ENCODE data around the gene TBX10.

Gene TBX10

GRCh38 chr11:67612751-67613150 is 26.8 kb downstream of the TBX10 start:
- Histone ChIP-seq H3K4me1 (ENCODE audit: control insufficient read depth in 2 of 2, insufficient read depth in 1 of 2, low read depth in 1 of 2, low read length in 2 of 2) (peaks cover 9 to 25% of the 10 kb centered on the region in 2 donors), H3K9ac (ENCODE audit: low read depth, low read length, poor library complexity) (no peak overlapping the region), H2BK120ac (ENCODE audit: low read depth, low read length) (no peak overlapping the region), H2BK12ac (ENCODE audit: low read length) (no peak overlapping the region), H3K27ac (replicated peaks; ENCODE audit: low read length) (no peak overlapping the region), H3K36me3 (replicated peaks in 1 of 2; ENCODE audit: control insufficient read depth in 2 of 2, insufficient read depth in 2 of 2, low read length in 2 of 2) (peaks cover 16 to 48% of the 10 kb centered on the region in 2 donors), H2BK5ac (ENCODE audit: low read length) (no peak overlapping the region), H3K9me3 (replicated peaks in 1 of 2; ENCODE audit: control insufficient read depth in 2 of 2, insufficient read depth in 1 of 2, low read depth in 1 of 2, low read length in 2 of 2) (peaks cover 0 to 4% of the 10 kb centered on the region in 2 donors), H2BK15ac (ENCODE audit: low read length) (no peak overlapping the region), H3K4me2 (ENCODE audit: insufficient read depth, low read length, poor library complexity, severe bottlenecking) (no peak overlapping the region), H4K91ac (ENCODE audit: low read depth, low read length, poor library complexity) (no peak overlapping the region), H3K27me3 (ENCODE audit: control insufficient read depth in 3 of 3, insufficient read depth in 3 of 3, low read depth in 1 of 3, low read length in 3 of 3) (peaks cover 0 to 9% (median 0%) of the 10 kb centered on the region in 3 experiments), H2AFZ (ENCODE audit: low read length) (no peak overlapping the region), H3K18ac (ENCODE audit: low read length) (no peak overlapping the region), H3K4me3 (ENCODE audit: low read length in 2 of 2) (no peak overlapping the region), H3K4ac (ENCODE audit: low read length) (no peak overlapping the region), H2AK5ac (ENCODE audit: low read depth, low read length) (no peak overlapping the region), H3K23ac (ENCODE audit: low read depth, low read length, poor library complexity) (no peak overlapping the region), H3K14ac (ENCODE audit: low read length) (no peak overlapping the region), H3K79me1 (ENCODE audit: low read depth, low read length) (peaks cover 2% of the 10 kb centered on the region), H4K8ac (ENCODE audit: low read depth, low read length) (no peak overlapping the region)
- DNase-seq (ENCODE audit: low spot score), result no peak
- no CpG with 5 or more reads among the region's 13 CpGs for WGBS, 2 donors (ENCODE audit: extremely low coverage in 2 of 2, insufficient read length in 2 of 2, insufficient replicate concordance in 1 of 2)

- WGBS, 2 donors (ENCODE audit: extremely low coverage in 2 of 2, insufficient read length in 2 of 2, insufficient replicate concordance in 1 of 2), result no CpG with 5 or more reads among the region's 37 CpGs
- H3K9ac ChIP-seq (ENCODE audit: low read depth, low read length, poor library complexity), result no peak overlapping the region
- no peak overlapping the region for H2BK12ac ChIP-seq (ENCODE audit: low read length)
These were observed 27.6 kb downstream of the TBX10 start for GRCh38 chr11:67611704-67612587.

GRCh38 chr11:67611165-67611564 is 28.4 kb downstream of the TBX10 start:
- H2AFZ ChIP-seq (ENCODE audit: low read length), result no peak overlapping the region
- H2BK15ac ChIP-seq (ENCODE audit: low read length), result no peak overlapping the region
- no peak for DNase-seq (ENCODE audit: low spot score)
- peaks cover 6 to 20% of the 10 kb centered on the region in 2 donors for H3K4me1 ChIP-seq (ENCODE audit: control insufficient read depth in 2 of 2, insufficient read depth in 1 of 2, low read depth in 1 of 2, low read length in 2 of 2)
- no peak overlapping the region for H2AK5ac ChIP-seq (ENCODE audit: low read depth, low read length)
- H3K9me3 ChIP-seq (replicated peaks in 1 of 2; ENCODE audit: control insufficient read depth in 2 of 2, insufficient read depth in 1 of 2, low read depth in 1 of 2, low read length in 2 of 2), result peaks cover 0 to 2% of the 10 kb centered on the region in 2 donors
- H4K8ac ChIP-seq (ENCODE audit: low read depth, low read length), result no peak overlapping the region
- no peak overlapping the region for H2BK12ac ChIP-seq (ENCODE audit: low read length)
- H4K91ac ChIP-seq (ENCODE audit: low read depth, low read length, poor library complexity), result no peak overlapping the region
- peaks cover 16 to 48% of the 10 kb centered on the region in 2 donors for H3K36me3 ChIP-seq (replicated peaks in 1 of 2; ENCODE audit: control insufficient read depth in 2 of 2, insufficient read depth in 2 of 2, low read length in 2 of 2)
- H3K27ac ChIP-seq (replicated peaks; ENCODE audit: low read length), result no peak overlapping the region
- H2BK120ac ChIP-seq (ENCODE audit: low read depth, low read length), result no peak overlapping the region
- H3K4me3 ChIP-seq (ENCODE audit: low read length in 2 of 2), result no peak overlapping the region
- H3K79me1 ChIP-seq (ENCODE audit: low read depth, low read length), result peaks cover 5% of the 10 kb centered on the region
- no peak overlapping the region for H3K23ac ChIP-seq (ENCODE audit: low read depth, low read length, poor library complexity)
- H3K14ac ChIP-seq (ENCODE audit: low read length), result no peak overlapping the region
- WGBS, 2 donors (ENCODE audit: extremely low coverage in 2 of 2, insufficient read length in 2 of 2, insufficient replicate concordance in 1 of 2), result no CpG with 5 or more reads among the region's 14 CpGs
- no peak overlapping the region for H3K4me2 ChIP-seq (ENCODE audit: insufficient read depth, low read length, poor library complexity, severe bottlenecking)
- H3K27me3 ChIP-seq (ENCODE audit: control insufficient read depth in 3 of 3, insufficient read depth in 3 of 3, low read depth in 1 of 3, low read length in 3 of 3), result peaks cover 0 to 5% (median 0%) of the 10 kb centered on the region in 3 experiments
- no peak overlapping the region for H3K4ac ChIP-seq (ENCODE audit: low read length)
- H2BK5ac ChIP-seq (ENCODE audit: low read length), result peak overlapping the region; percentile 44
- peak overlapping the region; percentile 12 for H3K9ac ChIP-seq (ENCODE audit: low read depth, low read length, poor library complexity)
- no peak overlapping the region for H3K18ac ChIP-seq (ENCODE audit: low read length)

More at GRCh38 chr11:67611704-67612587, 27.6 kb downstream of the TBX10 start:
- no peak for DNase-seq (ENCODE audit: low spot score)
- Histone ChIP-seq H3K9me3 (replicated peaks in 1 of 2; ENCODE audit: control insufficient read depth in 2 of 2, insufficient read depth in 1 of 2, low read depth in 1 of 2, low read length in 2 of 2) (peaks cover 0 to 4% of the 10 kb centered on the region in 2 donors), H2BK120ac (ENCODE audit: low read depth, low read length) (no peak overlapping the region), H3K18ac (ENCODE audit: low read length) (no peak overlapping the region), H3K79me1 (ENCODE audit: low read depth, low read length) (peaks cover 5% of the 10 kb centered on the region), H4K8ac (ENCODE audit: low read depth, low read length) (peak overlapping the region; percentile 29), H3K4me3 (ENCODE audit: low read length in 2 of 2) (no peak overlapping the region), H3K4me1 (ENCODE audit: control insufficient read depth in 2 of 2, insufficient read depth in 1 of 2, low read depth in 1 of 2, low read length in 2 of 2) (peaks cover 8 to 25% of the 10 kb centered on the region in 2 donors), H3K36me3 (replicated peaks in 1 of 2; ENCODE audit: control insufficient read depth in 2 of 2, insufficient read depth in 2 of 2, low read length in 2 of 2) (peaks cover 16 to 48% of the 10 kb centered on the region in 2 donors), H3K4ac (ENCODE audit: low read length) (no peak overlapping the region), H2AK5ac (ENCODE audit: low read depth, low read length) (no peak overlapping the region), H3K27ac (replicated peaks; ENCODE audit: low read length) (no peak overlapping the region), H2BK15ac (ENCODE audit: low read length) (no peak overlapping the region), H2AFZ (ENCODE audit: low read length) (no peak overlapping the region), H3K14ac (ENCODE audit: low read length) (no peak overlapping the region), H3K27me3 (ENCODE audit: control insufficient read depth in 3 of 3, insufficient read depth in 3 of 3, low read depth in 1 of 3, low read length in 3 of 3) (peaks cover 0 to 9% (median 0%) of the 10 kb centered on the region in 3 experiments), H4K91ac (ENCODE audit: low read depth, low read length, poor library complexity) (no peak overlapping the region), H3K23ac (ENCODE audit: low read depth, low read length, poor library complexity) (no peak overlapping the region), H3K4me2 (ENCODE audit: insufficient read depth, low read length, poor library complexity, severe bottlenecking) (no peak overlapping the region), H2BK5ac (ENCODE audit: low read length) (peak overlapping the region; percentile 44)

GRCh38 chr11:67610302-67610868 is 29.2 kb downstream of the TBX10 start:
- no peak overlapping the region for H3K4ac ChIP-seq (ENCODE audit: low read length)
- H3K23ac ChIP-seq (ENCODE audit: low read depth, low read length, poor library complexity), result no peak overlapping the region
- H4K8ac ChIP-seq (ENCODE audit: low read depth, low read length), result no peak overlapping the region
- H3K27ac ChIP-seq (replicated peaks; ENCODE audit: low read length), result no peak overlapping the region
- H4K91ac ChIP-seq (ENCODE audit: low read depth, low read length, poor library complexity), result no peak overlapping the region
- no peak overlapping the region for H2BK120ac ChIP-seq (ENCODE audit: low read depth, low read length)
- no peak overlapping the region for H3K4me3 ChIP-seq (ENCODE audit: low read length in 2 of 2)
- no peak overlapping the region for H2BK5ac ChIP-seq (ENCODE audit: low read length)
- no CpG with 5 or more reads among the region's 15 CpGs for WGBS, 2 donors (ENCODE audit: extremely low coverage in 2 of 2, insufficient read length in 2 of 2, insufficient replicate concordance in 1 of 2)
- no peak overlapping the region for H3K14ac ChIP-seq (ENCODE audit: low read length)
- H2AK5ac ChIP-seq (ENCODE audit: low read depth, low read length), result no peak overlapping the region
- peaks cover 16 to 48% of the 10 kb centered on the region in 2 donors for H3K36me3 ChIP-seq (replicated peaks in 1 of 2; ENCODE audit: control insufficient read depth in 2 of 2, insufficient read depth in 2 of 2, low read length in 2 of 2)
- H3K79me1 ChIP-seq (ENCODE audit: low read depth, low read length), result peaks cover 5% of the 10 kb centered on the region
- H3K4me2 ChIP-seq (ENCODE audit: insufficient read depth, low read length, poor library complexity, severe bottlenecking), result no peak overlapping the region
- H3K27me3 ChIP-seq (ENCODE audit: control insufficient read depth in 3 of 3, insufficient read depth in 3 of 3, low read depth in 1 of 3, low read length in 3 of 3), result peaks cover 0 to 2% (median 0%) of the 10 kb centered on the region in 3 experiments
- no peak for DNase-seq (ENCODE audit: low spot score)
- no peaks in the 10 kb centered on the region for H3K9me3 ChIP-seq (replicated peaks in 1 of 2; ENCODE audit: control insufficient read depth in 2 of 2, insufficient read depth in 1 of 2, low read depth in 1 of 2, low read length in 2 of 2)
- no peak overlapping the region for H2BK15ac ChIP-seq (ENCODE audit: low read length)
- no peak overlapping the region for H2BK12ac ChIP-seq (ENCODE audit: low read length)
- peaks cover 13 to 21% of the 10 kb centered on the region in 2 donors for H3K4me1 ChIP-seq (ENCODE audit: control insufficient read depth in 2 of 2, insufficient read depth in 1 of 2, low read depth in 1 of 2, low read length in 2 of 2)
- H3K9ac ChIP-seq (ENCODE audit: low read depth, low read length, poor library complexity), result no peak overlapping the region
- H2AFZ ChIP-seq (ENCODE audit: low read length), result no peak overlapping the region
- no peak overlapping the region for H3K18ac ChIP-seq (ENCODE audit: low read length)

Measured in neuronal stem cell (in vitro differentiated cells).